Fibroblast of skin of right biceps (primary cell): ENCODE measurements around the gene SELENOM.
"Not testable (repeated sequence)": the region's sequence is repeated elsewhere in the genome, so short reads cannot be mapped to it uniquely, and the experiment has no call there.

Experiments
- DNase-seq: peaks from one replicate; pipeline ENCODE4 v3.0.0-alpha.2; 2013

Gene SELENOM

DNA sequence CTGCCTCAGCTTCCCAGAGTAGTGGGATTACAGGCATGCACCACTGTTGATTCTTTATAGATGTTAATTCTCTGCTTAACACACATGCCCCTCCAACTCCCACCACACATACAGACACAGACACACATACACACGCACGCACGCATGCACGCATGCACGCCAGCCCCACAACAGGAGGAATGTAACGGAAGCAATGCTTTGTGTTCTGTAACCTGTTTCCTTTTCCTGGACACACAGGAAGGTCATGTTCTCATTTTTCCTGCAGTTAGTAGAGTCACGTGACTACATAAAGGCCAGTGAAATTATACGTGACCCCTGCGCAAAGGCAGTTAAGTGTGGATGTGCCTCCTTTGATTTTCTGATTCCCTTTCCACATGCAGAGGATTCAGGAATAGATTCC, 34.2 kb downstream of the SELENOM start:
- not testable (repeated sequence) for DNase-seq

DNA sequence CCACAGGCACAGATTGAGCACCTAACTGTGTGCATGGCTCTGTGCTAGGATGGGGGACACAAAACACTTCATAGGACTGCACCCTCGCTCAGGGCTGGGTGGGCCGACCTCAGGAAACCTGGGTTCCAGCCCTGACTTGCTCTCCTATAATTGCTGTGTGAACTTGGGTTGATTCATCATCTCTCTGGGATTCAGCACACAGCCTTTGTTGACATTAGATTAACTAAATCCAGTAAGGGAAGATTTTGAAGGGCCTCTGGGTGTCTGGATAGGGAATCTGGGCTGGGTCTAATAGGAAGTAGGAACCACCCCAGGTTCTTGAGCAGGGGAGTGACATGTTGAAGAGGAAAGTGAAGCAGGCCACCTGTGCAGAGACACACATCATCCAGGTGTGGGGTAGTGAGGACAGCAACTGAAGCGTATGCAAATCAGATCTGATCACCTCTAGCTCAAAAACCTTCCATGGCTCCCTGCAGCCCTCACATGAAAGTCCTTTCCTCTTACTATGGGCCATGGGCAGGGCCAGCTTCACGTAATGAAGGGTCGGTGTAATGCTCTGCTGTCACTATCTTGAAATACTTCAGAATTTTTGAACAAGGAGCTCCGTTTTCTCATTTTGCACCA, 37.6 kb downstream of the SELENOM start:
- DNase-seq, result not testable (repeated sequence)

DNA sequence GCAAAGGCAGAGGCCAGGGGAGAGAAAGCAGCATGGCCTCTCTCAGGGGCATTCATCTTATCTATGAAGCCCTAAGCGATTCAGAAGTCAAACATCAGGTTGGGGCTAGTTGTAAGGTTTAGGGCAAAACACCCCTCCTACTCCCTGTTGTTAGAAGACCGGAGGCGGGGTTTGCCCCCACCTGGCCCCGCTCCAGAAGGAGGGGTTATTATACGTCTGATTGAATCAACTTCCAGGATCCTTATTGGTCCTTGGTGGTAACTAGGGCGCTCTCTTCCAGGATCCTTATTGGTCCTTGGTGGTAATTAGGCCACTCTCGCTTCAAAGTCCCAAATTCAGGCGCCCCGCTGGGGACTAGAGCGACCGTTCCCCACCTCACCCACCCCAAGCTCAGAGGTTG, 38.4 kb downstream of the SELENOM start:
- DNase-seq, result no peak

DNA sequence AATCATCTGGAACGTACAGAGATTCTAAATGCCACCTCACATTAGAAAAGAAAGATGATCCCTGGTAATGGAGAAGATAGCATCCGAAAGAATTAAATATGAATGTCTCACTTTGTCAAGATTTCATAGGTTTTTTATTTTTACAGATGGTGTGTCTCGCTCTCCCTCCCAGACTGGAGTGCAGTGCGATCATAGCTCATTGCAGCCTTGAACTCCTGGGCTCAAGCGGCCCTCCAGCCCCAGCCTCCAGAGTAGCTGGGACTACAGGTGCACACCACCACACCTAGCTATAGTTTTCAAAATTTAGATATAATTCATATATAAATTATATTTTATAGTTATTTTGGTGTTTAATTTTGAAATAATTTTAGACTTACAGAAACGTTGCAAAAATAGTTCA, 43.0 kb downstream of the SELENOM start:
- DNase-seq, result no peak

DNA sequence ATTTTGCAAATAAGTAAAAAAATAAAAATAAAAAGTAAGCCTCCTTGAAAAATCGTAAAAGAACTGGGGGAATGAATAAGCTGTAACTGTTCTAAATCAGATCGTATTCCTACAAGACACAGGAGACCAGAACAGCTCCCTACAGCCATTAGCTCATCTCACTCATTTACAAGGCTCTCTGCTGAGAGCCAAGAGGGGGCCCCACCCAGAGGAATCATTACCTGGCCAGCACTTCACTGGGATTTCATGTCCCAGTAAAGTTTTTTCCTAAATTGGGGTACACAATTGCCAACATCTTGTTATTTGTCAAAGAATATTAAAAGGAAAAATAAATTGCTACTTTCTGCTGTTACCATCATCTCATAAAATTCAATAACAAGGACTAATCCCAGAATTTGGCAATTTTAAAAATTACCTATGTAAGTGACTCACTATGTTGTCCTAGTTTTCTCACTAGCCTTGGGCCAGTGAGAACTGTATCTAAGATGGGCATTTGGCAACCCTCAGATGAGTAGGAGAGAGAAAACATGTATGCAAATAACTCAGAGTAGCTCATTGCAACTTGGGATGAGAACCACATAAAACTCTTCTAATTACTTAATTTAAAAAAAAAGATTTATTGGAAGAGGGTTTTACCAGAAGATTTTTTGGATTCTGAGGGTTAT, 44.7 kb downstream of the SELENOM start:
- no peak for DNase-seq

DNA sequence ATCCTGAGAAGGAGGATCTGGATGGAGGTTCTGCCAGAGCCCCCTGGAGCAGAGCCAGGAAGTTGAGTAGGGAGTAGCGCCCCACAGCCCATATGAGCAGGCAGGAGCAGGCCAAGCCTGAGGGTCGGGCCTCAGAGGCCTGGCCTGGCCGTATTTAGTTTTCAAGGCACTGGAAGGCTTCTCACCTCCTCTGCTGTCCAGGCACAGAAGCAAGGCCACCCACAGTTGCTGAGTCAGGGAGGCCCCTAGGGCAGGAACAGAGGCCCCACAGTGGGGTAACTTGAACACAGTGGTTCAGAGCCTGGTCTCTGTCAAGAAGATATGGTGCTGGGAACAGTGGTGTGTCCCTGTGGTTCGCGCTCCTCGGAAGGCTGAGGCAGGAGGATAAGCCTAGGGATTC, 47.7 kb downstream of the SELENOM start:
- DNase-seq, result not testable (repeated sequence)

DNA sequence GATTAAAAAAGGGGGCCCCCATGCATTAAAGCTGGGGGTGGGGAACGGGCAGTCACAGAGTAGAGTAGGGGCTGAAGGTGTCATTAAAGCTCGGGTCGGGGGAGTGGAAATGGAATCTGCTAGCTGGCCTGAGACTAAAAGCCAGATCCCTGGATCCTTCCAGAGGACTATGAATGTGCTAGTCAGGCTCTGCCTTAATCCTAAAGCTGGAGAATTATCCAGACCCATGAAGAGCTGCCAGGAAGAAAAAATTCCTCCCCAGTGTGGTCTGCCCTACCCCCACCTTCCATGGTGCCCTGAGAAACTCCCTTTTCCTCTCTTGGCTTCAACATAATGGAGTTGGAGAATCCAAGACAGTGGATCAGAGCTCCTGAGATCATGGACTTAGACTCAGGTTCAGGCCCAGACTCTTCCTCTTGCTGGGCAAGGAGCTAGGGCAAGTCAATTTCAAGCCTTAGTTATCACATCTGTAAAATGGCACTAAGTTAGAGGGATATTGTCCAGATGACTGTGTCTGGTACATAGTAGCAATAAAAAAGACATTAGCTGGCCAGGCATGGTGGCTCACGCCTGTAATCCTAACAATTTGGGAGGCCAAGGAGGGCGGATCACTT, 50.3 kb downstream of the SELENOM start:
- DNase-seq, result peak; percentile 39

DNA sequence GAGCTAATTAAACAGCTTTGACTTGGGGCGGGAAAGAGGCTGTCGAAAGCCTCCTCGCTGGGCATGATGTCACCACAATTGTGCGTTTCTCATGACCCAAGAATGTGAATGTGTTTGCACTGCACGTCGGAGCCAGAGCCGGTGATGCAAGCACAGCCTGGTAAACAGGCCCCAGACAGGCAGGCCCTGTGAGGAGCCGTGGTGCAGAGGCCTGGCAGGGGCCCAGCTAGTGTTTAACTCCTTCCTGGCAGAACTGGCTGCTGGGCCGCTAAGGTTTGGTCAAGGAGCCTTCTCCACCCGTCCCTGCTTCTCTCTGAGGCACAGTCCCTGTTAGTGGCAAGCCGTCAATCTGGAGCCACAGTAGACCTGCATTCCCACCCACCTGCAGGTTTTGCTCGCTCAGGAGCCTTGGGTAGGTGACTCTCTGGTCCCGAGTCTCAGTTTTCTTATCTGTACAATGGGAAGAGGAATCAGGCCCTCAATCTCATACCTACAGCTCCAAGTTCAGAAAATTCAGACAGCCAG, 51.7 kb downstream of the SELENOM start:
- peak; percentile 97 for DNase-seq

DNA sequence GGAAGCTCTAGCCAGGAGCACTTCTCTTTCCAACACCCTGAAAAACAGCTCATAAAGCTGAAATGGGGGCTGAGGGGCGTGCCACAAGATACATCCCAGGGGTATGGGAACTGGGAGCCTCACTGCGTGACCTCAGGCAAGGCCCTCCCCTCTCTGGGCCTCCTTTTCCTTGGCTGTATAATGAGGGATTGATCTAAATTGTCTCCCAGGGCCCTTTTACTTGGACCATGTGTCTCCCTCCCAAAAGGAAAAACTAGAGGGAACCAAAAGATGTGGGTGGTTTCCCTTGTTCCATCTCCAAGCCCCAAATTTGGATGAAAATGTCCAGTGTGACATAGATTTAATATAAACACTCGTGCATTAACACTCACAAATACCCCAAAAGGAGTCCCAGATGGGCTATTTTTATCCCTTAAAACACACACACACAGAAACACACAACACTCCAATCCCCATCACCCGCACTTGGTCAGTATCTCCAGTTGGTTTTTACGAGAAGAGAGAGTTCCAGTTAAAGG, 52.2 kb downstream of the SELENOM start:
- DNase-seq, result no peak
